ENCODE results near the gene COA7. TPM values are rescaled to one million over a fixed set of nuclear protein-coding genes. Genes with fewer than 3 reads are reported as not detected.

Gene COA7
- total RNA-seq, 1 experiment from 2014 or later, result 43.7 TPM

DNA sequence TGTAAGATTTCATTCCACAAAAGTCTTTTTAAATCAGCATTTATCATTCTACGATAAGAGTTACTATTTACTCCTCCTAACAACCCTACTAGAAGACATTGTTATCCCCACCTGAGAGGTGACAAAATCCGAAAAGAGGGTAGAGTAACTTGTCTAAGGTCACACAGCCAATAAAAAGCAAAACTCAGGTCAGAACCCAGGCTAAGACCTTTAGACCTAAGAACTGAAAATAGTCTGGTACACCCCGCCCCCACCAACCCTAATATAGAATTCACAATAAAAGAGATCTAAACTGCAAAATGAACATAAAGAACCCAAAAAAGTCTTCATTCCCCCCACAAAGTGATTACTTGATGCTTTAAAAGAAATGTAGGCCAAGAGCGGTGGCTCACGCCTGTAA, 18.6 kb downstream of the COA7 start:
- peaks cover 25% of the 10 kb centered on the region for H3K4me1 Mint-ChIP-seq
- ATAC-seq (no peak), DNase-seq (ENCODE audit: low spot score) (no peak)
- TF ChIP-seq CREM (CRISPR knock-in tag; IDR thresholded peaks at IDR 0.05) (no peak), ZNF396 (CRISPR knock-in tag; IDR thresholded peaks at IDR 0.05; ENCODE audit: borderline replicate concordance) (no peak)
- peak overlapping the region; percentile 57; the same call in 1 of the 2 replicates for H3K27ac Mint-ChIP-seq
- H3K36me3 Mint-ChIP-seq, result no peaks in the 10 kb centered on the region
- no peak overlapping the region for H3K4me3 Mint-ChIP-seq
- H3K9me3 Mint-ChIP-seq, result peaks cover 7% of the 10 kb centered on the region
- H3K27me3 Mint-ChIP-seq (ENCODE audit: low read depth), result no peaks in the 10 kb centered on the region
- ChIA-PET POLR2A (interaction anchor here (0.9 kb wide), 1 partner anchor 275 kb away, joined by 3 read pairs; the partner anchor contains the start of genes ORC1 and PRPF38A), CTCF (no interaction called here)

DNA sequence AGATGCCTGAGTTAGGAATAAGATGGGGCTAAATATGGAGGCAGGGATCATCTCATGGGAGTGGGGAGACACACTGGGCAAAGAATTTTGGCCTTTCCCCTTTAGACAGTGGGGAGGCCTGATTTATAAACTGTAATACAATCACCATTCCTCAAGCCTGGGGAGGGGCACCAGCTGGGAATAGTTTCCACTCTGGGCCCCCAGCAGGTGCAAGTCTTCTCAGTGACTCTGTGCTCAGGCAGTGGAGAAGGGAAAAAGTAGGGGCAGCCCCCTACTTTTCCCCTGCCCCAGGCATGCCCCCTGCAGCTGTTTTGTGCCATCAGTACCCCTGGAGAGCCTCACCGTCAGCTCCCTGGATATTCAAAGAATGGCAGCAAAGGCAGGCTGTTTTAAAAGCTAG, 19.1 kb downstream of the COA7 start:
- ChIA-PET POLR2A (interaction anchor here (0.9 to 1.0 kb wide), 2 partner anchors 126 to 274 kb away, joined by 3 read pairs; partner anchors contain the start of genes ORC1, PRPF38A and TUT4), CTCF (no interaction called here)
- Mint-ChIP-seq H3K27ac (peak overlapping the region; percentile 57; the same call in 1 of the 2 replicates), H3K9me3 (peaks cover 7% of the 10 kb centered on the region), H3K36me3 (no peaks in the 10 kb centered on the region), H3K27me3 (ENCODE audit: low read depth) (no peaks in the 10 kb centered on the region), H3K4me3 (no peak overlapping the region), H3K4me1 (peaks cover 27% of the 10 kb centered on the region)
- TF ChIP-seq, protein P1, sequence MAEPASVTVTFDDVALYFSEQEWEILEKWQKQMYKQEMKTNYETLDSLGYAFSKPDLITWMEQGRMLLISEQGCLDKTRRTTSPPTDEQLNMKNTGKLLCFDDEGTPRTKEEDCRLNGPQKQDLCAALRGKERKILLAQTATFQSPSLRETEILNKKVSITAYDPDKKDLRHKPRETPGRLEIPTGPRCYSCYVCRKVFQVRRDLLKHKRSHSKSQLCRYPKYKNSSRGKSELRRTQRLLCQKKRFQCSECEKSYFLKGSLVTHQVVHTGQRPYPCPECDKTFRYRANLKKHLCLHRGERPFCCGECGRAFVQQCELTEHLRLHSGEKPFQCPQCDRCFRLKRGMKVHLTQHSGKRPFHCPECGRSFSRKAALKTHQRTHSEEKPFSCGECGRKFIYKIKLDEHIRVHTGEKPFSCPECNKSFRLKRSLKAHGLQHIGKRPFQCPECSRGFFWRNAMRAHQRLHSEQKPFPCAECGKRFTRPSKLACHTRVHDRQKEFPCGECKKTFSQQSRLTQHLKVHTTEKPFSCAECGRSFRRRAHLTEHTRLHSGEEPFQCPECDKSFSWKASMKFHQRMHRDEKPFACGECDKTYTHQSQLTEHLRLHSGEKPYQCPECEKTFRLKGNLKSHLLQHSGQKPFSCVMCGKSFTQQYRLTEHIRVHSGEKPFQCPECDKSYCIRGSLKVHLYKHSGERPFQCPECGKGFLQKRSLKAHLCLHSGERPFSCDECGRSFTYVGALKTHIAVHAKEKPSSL (CRISPR knock-in tag; conservative IDR thresholded peaks at IDR 0.05), result no peak
- TF ChIP-seq ETV6 (CRISPR knock-in tag; IDR thresholded peaks at IDR 0.05), result no peak
- no peak for TF ChIP-seq ATF1 (CRISPR knock-in tag; IDR thresholded peaks at IDR 0.05)
- TF ChIP-seq ZNF423 (CRISPR knock-in tag; IDR thresholded peaks at IDR 0.05), result peak; percentile 92
- no peak for TF ChIP-seq GTF2I (CRISPR knock-in tag; conservative IDR thresholded peaks at IDR 0.05)
- ATAC-seq (0 out of 2 replicates have a peak, but pooled peaks have one; percentile 13), DNase-seq (ENCODE audit: low spot score) (no peak)

DNA sequence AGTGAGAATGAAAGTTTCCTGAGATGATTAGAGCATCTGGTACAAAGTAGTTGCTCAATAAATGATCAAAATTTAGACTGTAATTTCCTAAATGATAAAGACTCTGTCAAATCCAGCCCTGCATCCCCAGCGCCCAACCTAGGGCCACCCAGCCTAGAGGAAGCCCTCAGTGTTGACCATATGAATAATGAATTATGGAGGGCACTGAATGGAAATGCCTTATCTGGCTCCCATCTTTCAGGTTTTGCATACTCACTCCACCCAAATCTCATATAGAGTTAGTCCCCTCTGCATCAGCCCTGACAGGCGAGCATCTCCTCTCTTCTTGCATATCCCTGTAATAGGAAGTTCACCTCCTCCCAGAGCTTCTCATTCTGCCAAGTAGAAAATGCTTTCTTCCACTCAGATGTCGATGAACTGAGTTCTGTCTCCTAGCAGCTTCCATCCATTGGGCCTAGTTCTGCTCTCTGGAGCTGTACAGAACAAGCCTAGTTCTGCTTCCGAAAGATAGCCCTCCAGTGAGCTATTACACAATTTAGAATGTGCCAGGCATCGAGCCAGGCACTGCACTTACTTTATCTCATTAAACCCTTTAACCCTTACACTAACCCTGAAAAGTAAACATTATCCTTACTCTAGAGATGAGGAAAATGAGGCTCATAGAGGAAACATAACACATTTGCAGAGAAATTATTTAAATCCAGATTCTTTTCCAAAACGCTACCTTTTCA, 20.9 kb downstream of the COA7 start:
- no peak overlapping the region for H3K4me3 Mint-ChIP-seq
- H3K9me3 Mint-ChIP-seq, result no peaks in the 10 kb centered on the region
- peaks cover 29% of the 10 kb centered on the region for H3K4me1 Mint-ChIP-seq
- H3K27ac Mint-ChIP-seq, result peak overlapping the region; percentile 28; the same call in 1 of the 2 replicates
- ChIA-PET CTCF (no interaction called here), POLR2A (interaction anchor here (1.2 kb wide), 1 partner anchor 9 kb away, joined by 3 read pairs; no protein-coding TSS in a partner anchor)
- no peak for DNase-seq (ENCODE audit: low spot score)
- H3K27me3 Mint-ChIP-seq (ENCODE audit: low read depth), result no peaks in the 10 kb centered on the region
- ATAC-seq, result no peak
- H3K36me3 Mint-ChIP-seq, result no peaks in the 10 kb centered on the region
- TF ChIP-seq TP53 (CRISPR knock-in tag; IDR thresholded peaks at IDR 0.05) (no peak), ZNF232 (CRISPR knock-in tag; IDR thresholded peaks at IDR 0.05) (no peak), RELA (CRISPR knock-in tag; IDR thresholded peaks at IDR 0.05; ENCODE audit: borderline replicate concordance) (no peak), CREB1 (CRISPR knock-in tag; IDR thresholded peaks at IDR 0.05) (no peak), CBFB (CRISPR knock-in tag; IDR thresholded peaks at IDR 0.05; ENCODE audit: low read depth) (no peak)
- TF ChIP-seq, protein P2, sequence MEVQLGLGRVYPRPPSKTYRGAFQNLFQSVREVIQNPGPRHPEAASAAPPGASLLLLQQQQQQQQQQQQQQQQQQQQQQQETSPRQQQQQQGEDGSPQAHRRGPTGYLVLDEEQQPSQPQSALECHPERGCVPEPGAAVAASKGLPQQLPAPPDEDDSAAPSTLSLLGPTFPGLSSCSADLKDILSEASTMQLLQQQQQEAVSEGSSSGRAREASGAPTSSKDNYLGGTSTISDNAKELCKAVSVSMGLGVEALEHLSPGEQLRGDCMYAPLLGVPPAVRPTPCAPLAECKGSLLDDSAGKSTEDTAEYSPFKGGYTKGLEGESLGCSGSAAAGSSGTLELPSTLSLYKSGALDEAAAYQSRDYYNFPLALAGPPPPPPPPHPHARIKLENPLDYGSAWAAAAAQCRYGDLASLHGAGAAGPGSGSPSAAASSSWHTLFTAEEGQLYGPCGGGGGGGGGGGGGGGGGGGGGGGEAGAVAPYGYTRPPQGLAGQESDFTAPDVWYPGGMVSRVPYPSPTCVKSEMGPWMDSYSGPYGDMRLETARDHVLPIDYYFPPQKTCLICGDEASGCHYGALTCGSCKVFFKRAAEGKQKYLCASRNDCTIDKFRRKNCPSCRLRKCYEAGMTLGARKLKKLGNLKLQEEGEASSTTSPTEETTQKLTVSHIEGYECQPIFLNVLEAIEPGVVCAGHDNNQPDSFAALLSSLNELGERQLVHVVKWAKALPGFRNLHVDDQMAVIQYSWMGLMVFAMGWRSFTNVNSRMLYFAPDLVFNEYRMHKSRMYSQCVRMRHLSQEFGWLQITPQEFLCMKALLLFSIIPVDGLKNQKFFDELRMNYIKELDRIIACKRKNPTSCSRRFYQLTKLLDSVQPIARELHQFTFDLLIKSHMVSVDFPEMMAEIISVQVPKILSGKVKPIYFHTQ (CRISPR knock-in tag; IDR thresholded peaks at IDR 0.05), result no peak
- TF ChIP-seq, protein P3, sequence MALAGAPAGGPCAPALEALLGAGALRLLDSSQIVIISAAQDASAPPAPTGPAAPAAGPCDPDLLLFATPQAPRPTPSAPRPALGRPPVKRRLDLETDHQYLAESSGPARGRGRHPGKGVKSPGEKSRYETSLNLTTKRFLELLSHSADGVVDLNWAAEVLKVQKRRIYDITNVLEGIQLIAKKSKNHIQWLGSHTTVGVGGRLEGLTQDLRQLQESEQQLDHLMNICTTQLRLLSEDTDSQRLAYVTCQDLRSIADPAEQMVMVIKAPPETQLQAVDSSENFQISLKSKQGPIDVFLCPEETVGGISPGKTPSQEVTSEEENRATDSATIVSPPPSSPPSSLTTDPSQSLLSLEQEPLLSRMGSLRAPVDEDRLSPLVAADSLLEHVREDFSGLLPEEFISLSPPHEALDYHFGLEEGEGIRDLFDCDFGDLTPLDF (CRISPR knock-in tag; IDR thresholded peaks at IDR 0.05), result no peak
- TF ChIP-seq, protein P4, sequence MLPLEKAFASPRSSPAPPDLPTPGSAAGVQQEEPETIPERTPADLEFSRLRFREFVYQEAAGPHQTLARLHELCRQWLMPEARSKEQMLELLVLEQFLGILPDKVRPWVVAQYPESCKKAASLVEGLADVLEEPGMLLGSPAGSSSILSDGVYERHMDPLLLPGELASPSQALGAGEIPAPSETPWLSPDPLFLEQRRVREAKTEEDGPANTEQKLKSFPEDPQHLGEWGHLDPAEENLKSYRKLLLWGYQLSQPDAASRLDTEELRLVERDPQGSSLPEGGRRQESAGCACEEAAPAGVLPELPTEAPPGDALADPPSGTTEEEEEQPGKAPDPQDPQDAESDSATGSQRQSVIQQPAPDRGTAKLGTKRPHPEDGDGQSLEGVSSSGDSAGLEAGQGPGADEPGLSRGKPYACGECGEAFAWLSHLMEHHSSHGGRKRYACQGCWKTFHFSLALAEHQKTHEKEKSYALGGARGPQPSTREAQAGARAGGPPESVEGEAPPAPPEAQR (CRISPR knock-in tag; IDR thresholded peaks at IDR 0.05), result no peak
- TF ChIP-seq, protein P5, sequence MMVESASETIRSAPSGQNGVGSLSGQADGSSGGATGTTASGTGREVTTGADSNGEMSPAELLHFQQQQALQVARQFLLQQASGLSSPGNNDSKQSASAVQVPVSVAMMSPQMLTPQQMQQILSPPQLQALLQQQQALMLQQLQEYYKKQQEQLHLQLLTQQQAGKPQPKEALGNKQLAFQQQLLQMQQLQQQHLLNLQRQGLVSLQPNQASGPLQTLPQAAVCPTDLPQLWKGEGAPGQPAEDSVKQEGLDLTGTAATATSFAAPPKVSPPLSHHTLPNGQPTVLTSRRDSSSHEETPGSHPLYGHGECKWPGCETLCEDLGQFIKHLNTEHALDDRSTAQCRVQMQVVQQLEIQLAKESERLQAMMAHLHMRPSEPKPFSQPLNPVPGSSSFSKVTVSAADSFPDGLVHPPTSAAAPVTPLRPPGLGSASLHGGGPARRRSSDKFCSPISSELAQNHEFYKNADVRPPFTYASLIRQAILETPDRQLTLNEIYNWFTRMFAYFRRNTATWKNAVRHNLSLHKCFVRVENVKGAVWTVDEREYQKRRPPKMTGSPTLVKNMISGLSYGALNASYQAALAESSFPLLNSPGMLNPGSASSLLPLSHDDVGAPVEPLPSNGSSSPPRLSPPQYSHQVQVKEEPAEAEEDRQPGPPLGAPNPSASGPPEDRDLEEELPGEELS (CRISPR knock-in tag; IDR thresholded peaks at IDR 0.05), result no peak
- TF ChIP-seq, protein P6, sequence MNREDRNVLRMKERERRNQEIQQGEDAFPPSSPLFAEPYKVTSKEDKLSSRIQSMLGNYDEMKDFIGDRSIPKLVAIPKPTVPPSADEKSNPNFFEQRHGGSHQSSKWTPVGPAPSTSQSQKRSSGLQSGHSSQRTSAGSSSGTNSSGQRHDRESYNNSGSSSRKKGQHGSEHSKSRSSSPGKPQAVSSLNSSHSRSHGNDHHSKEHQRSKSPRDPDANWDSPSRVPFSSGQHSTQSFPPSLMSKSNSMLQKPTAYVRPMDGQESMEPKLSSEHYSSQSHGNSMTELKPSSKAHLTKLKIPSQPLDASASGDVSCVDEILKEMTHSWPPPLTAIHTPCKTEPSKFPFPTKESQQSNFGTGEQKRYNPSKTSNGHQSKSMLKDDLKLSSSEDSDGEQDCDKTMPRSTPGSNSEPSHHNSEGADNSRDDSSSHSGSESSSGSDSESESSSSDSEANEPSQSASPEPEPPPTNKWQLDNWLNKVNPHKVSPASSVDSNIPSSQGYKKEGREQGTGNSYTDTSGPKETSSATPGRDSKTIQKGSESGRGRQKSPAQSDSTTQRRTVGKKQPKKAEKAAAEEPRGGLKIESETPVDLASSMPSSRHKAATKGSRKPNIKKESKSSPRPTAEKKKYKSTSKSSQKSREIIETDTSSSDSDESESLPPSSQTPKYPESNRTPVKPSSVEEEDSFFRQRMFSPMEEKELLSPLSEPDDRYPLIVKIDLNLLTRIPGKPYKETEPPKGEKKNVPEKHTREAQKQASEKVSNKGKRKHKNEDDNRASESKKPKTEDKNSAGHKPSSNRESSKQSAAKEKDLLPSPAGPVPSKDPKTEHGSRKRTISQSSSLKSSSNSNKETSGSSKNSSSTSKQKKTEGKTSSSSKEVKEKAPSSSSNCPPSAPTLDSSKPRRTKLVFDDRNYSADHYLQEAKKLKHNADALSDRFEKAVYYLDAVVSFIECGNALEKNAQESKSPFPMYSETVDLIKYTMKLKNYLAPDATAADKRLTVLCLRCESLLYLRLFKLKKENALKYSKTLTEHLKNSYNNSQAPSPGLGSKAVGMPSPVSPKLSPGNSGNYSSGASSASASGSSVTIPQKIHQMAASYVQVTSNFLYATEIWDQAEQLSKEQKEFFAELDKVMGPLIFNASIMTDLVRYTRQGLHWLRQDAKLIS (CRISPR knock-in tag; IDR thresholded peaks at IDR 0.05; ENCODE audit: borderline replicate concordance), result no peak
